ENCODE data around the gene RHNO1. TPM values are rescaled to one million over a fixed set of nuclear protein-coding genes. Genes with fewer than 3 reads are reported as not detected.

RHNO1 gene
- total RNA-seq, 2 donors from 2014 or later: 64.9 to 70.0 TPM

DNA sequence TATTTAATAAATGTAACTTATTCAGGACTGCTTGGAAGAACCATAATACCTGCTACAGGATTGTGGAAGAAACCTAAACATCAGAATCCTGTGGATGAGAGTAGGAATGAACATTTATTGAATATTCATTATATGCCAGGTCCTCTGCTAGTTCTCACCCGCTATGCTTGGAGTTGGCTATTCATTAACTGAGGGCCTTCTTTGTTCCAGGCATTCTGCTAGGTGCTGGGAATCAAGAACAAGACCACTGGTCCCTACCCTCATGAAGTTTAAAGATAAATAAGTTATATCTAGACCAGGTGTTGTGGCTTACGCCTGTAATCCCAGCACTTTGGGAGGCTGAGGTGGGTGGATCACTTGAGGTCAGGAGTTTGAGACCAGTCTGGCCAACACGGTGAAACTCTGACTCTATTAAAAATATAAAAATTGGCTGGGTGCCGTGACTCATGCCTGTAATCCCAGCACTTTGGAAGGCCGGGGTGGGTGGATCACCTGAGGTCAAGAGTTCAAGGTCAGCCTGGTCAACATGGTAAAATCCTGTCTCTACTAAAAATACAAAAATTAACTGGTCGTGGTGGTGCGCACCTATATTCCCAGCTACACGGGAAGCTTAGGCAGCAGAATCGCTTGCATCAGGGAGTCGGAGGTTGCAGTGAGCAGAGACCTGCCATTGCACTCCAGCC is 9.9 kb downstream of the RHNO1 start:
- Histone ChIP-seq H3K9ac (ENCODE audit: extremely low read depth, low read length, poor library complexity, severe bottlenecking) (no peak overlapping the region), H3K4me1 (ENCODE audit: control insufficient read depth, insufficient read depth, low read length) (no peaks in the 10 kb centered on the region), H3K9me3 (ENCODE audit: control insufficient read depth, low read length) (no peaks in the 10 kb centered on the region), H3K36me3 (ENCODE audit: control insufficient read depth, insufficient read depth, low read length) (peaks cover 35% of the 10 kb centered on the region), H3K4me3 (ENCODE audit: low read length) (no peak overlapping the region), H3K27me3 (ENCODE audit: control insufficient read depth, insufficient read depth, low read length, poor library complexity, severe bottlenecking) (no peaks in the 10 kb centered on the region), H3K27ac (ENCODE audit: low read depth, low read length) (no peak overlapping the region)
- no peak overlapping the region for H3K4me3 Mint-ChIP-seq
- H3K27me3 Mint-ChIP-seq (ENCODE audit: insufficient read depth): no peaks in the 10 kb centered on the region
- no peak for DNase-seq
- H3K9me3 Mint-ChIP-seq: no peaks in the 10 kb centered on the region
- TF ChIP-seq, protein P1, sequence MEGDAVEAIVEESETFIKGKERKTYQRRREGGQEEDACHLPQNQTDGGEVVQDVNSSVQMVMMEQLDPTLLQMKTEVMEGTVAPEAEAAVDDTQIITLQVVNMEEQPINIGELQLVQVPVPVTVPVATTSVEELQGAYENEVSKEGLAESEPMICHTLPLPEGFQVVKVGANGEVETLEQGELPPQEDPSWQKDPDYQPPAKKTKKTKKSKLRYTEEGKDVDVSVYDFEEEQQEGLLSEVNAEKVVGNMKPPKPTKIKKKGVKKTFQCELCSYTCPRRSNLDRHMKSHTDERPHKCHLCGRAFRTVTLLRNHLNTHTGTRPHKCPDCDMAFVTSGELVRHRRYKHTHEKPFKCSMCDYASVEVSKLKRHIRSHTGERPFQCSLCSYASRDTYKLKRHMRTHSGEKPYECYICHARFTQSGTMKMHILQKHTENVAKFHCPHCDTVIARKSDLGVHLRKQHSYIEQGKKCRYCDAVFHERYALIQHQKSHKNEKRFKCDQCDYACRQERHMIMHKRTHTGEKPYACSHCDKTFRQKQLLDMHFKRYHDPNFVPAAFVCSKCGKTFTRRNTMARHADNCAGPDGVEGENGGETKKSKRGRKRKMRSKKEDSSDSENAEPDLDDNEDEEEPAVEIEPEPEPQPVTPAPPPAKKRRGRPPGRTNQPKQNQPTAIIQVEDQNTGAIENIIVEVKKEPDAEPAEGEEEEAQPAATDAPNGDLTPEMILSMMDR (conservative IDR thresholded peaks at IDR 0.05): no peak
- peaks cover 43% of the 10 kb centered on the region for H3K36me3 Mint-ChIP-seq (ENCODE audit: low read depth)
- H3K27ac Mint-ChIP-seq: no peak overlapping the region
- 92 to 95% methylated on average over 8 to 10 of the region's 10 CpGs for WGBS, 2 experiments (ENCODE audit: insufficient coverage in 1 of 2, insufficient read length in 1 of 2)
- peaks cover 10% of the 10 kb centered on the region for H3K4me1 Mint-ChIP-seq

DNA sequence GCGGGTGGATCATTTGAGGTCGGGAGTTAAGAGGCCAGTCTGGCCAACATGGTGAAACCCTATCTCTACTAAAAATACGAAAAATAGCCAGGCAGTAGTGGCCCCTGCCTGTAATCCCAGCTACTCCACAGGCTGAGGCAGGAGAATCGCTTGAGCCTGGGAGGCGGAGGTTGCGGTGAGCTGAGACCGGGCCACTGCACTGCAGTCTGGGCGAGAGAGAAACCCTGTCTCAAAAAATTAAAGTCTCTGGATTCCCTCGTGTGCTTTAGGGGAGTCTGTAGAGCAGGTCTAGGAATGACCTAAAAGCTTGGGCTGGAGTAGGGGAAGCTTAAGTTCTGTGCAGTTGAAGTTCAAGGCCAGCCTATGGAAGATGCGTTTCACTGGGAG is 13.0 kb downstream of the RHNO1 start:
- Histone ChIP-seq H3K9ac (ENCODE audit: extremely low read depth, low read length, poor library complexity, severe bottlenecking) (peak overlapping the region; percentile 59), H3K27me3 (ENCODE audit: control insufficient read depth, insufficient read depth, low read length, poor library complexity, severe bottlenecking) (no peaks in the 10 kb centered on the region), H3K4me3 (ENCODE audit: low read length) (peak overlapping the region; percentile 97), H3K27ac (ENCODE audit: low read depth, low read length) (peak overlapping the region; percentile 78), H3K9me3 (ENCODE audit: control insufficient read depth, low read length) (no peaks in the 10 kb centered on the region), H3K4me1 (ENCODE audit: control insufficient read depth, insufficient read depth, low read length) (no peaks in the 10 kb centered on the region), H3K36me3 (ENCODE audit: control insufficient read depth, insufficient read depth, low read length) (peaks cover 35% of the 10 kb centered on the region)
- Mint-ChIP-seq H3K27me3 (ENCODE audit: insufficient read depth) (no peaks in the 10 kb centered on the region), H3K36me3 (ENCODE audit: low read depth) (peaks cover 35% of the 10 kb centered on the region), H3K4me3 (peak overlapping the region; percentile 91), H3K4me1 (peaks cover 20% of the 10 kb centered on the region), H3K9me3 (no peaks in the 10 kb centered on the region), H3K27ac (peak overlapping the region; percentile 94)
- TF ChIP-seq, protein P1 (conservative IDR thresholded peaks at IDR 0.05): no peak
- no peak for DNase-seq
- 80 to 90% methylated on average over 6 to 10 of the region's 10 CpGs for WGBS, 2 experiments (ENCODE audit: insufficient coverage in 1 of 2, insufficient read length in 1 of 2)

DNA sequence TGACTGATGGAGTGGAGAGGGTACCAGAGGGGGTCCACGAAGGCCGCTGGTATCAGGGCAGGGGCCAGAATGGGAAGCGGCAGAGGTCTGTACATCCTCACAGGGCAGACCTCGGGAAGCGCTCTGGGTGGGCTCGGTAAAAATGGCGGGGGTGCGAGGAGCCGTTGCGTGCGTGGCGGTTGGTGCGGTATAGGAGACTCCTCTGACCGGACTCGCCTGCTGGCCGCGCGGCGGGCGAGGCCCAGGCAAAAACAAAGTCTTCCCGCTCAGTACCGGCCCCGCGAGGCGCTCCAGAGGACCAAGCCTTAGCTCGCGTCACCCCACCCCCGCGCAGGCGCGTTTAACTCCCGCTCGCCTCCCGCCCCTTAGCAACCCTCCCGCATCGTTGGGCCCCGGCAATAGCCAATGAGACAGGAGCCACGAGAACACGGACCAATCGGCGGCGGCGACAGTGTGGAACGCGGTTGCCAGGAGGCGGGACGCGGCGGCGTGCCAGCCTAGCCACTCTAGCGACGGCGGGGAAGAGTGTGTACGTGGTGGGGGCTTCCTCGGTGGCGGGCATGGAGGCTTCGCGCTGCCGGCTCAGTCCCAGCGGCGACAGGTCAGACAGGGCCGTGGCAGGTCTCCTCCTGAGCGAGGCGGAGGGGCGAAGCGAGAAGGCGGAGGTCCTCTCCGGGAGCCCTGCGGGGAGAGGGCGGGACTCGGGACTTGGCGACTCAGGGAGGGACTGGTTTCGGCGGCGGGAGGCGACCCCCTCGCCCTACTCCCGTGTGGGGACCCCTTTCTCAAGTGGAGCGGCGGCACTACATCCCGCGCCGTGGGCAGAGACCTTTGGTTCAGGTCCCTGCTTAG is 13.6 kb downstream of the RHNO1 start, which contains the start of gene TULP3:
TULP3 (plus strand) TSS at position 504 of the 852 bp plus-strand sequence; CDS start at position 561, 57 bp downstream.
- H3K36me3 Mint-ChIP-seq (ENCODE audit: low read depth): peaks cover 30% of the 10 kb centered on the region
- H3K27me3 Mint-ChIP-seq (ENCODE audit: insufficient read depth): no peaks in the 10 kb centered on the region
- TF ChIP-seq, protein P1 (conservative IDR thresholded peaks at IDR 0.05): peak; percentile 35
- peak within 1 kb of the TSS; percentile 91 for H3K4me3 Mint-ChIP-seq
- H3K27ac Mint-ChIP-seq: peak within 1 kb of the TSS; percentile 94
- no peaks in the 10 kb centered on the region for H3K27me3 ChIP-seq (ENCODE audit: control insufficient read depth, insufficient read depth, low read length, poor library complexity, severe bottlenecking)
- no peaks in the 10 kb centered on the region for H3K9me3 Mint-ChIP-seq
- WGBS, 2 experiments (ENCODE audit: insufficient coverage in 1 of 2, insufficient read length in 1 of 2): 1 to 3% methylated on average over 26 to 83 of the region's 83 CpGs
- peak within 1 kb of the TSS; percentile 77 for H3K9ac ChIP-seq (ENCODE audit: extremely low read depth, low read length, poor library complexity, severe bottlenecking)
- peak within 1 kb of the TSS; percentile 97 for H3K4me3 ChIP-seq (ENCODE audit: low read length)
- peak within 1 kb of the TSS; percentile 89 for H3K27ac ChIP-seq (ENCODE audit: low read depth, low read length)
- H3K9me3 ChIP-seq (ENCODE audit: control insufficient read depth, low read length): no peaks in the 10 kb centered on the region
- DNase-seq: peak; percentile 100
- peaks cover 35% of the 10 kb centered on the region for H3K36me3 ChIP-seq (ENCODE audit: control insufficient read depth, insufficient read depth, low read length)
- H3K4me1 ChIP-seq (ENCODE audit: control insufficient read depth, insufficient read depth, low read length): no peaks in the 10 kb centered on the region
- peaks cover 24% of the 10 kb centered on the region for H3K4me1 Mint-ChIP-seq
